IPS DF 19.7 (cell line): ENCODE measurements around the gene DNAAF3.

ENCODE experiments used
- DNase-seq: peaks from one replicate; pipeline ENCODE4 v3.0.0-alpha.2; 2013; ENCODE audit warnings: low read depth, low spot score

Gene DNAAF3

DNA sequence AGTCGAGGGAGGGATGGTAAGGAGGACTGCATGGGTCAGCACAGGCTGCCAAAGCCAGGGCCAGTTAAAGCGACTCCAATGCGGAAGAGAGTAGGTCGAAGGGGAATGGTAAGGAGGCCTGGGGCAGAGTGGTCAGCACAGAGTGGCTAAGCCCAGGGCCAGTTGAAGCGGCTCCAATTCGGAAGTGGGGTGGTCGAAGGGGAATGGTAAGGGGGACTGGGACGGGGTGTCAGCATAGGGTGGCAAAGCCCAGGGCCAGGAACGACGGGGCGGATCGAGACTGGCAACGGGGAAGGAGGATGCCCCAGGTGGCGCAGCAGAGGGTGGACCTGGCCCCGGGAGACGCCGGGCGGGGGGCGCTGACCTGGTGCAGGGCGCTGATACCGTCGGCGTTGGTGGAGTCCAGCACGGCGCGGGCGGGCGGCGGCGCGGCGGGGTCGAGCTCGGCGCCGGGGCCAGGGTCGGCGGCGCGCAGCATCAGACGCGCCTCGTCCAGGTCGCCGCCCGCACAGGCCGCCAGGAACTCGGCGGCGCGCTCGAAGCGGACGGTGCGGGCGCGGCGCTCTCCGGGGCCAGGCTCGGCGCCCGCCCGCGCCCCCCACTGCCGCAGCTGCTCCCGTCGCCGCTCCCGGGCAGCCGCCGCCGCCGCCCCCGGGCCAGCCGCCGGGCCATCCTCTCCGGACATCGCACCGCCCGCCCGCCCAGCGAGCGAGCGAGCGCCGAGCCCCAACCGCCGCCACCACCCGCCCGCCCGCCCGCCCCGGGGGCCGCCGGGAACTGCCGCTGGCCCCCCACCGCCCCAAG lies 49.4 kb downstream of the DNAAF3 start, which contains the start of gene PPP1R12C:
PPP1R12C (minus strand) TSS at position 779 of the 804 bp plus-strand sequence; CDS start at position 685, 94 bp downstream.
- DNase-seq = no peak

DNA sequence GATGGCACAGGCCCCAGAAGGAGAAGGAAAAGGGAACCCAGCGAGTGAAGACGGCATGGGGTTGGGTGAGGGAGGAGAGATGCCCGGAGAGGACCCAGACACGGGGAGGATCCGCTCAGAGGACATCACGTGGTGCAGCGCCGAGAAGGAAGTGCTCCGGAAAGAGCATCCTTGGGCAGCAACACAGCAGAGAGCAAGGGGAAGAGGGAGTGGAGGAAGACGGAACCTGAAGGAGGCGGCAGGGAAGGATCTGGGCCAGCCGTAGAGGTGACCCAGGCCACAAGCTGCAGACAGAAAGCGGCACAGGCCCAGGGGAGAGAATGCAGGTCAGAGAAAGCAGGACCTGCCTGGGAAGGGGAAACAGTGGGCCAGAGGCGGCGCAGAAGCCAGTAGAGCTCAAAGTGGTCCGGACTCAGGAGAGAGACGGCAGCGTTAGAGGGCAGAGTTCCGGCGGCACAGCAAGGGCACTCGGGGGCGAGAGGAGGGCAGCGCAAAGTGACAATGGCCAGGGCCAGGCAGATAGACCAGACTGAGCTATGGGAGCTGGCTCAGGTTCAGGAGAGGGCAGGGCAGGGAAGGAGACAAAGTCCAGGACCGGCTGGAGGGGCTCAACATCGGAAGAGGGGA lies 50.1 kb downstream of the DNAAF3 start:
- DNase-seq = no peak

GRCh38 chr19:55115446-55116065 lies 50.9 kb downstream of the DNAAF3 start:
- no peak for DNase-seq

GRCh38 chr19:55114566-55115145 lies 51.8 kb downstream of the DNAAF3 start:
- DNase-seq = no peak

- DNase-seq = no peak
These were observed 52.8 kb downstream of the DNAAF3 start for GRCh38 chr19:55113570-55114039.

DNA sequence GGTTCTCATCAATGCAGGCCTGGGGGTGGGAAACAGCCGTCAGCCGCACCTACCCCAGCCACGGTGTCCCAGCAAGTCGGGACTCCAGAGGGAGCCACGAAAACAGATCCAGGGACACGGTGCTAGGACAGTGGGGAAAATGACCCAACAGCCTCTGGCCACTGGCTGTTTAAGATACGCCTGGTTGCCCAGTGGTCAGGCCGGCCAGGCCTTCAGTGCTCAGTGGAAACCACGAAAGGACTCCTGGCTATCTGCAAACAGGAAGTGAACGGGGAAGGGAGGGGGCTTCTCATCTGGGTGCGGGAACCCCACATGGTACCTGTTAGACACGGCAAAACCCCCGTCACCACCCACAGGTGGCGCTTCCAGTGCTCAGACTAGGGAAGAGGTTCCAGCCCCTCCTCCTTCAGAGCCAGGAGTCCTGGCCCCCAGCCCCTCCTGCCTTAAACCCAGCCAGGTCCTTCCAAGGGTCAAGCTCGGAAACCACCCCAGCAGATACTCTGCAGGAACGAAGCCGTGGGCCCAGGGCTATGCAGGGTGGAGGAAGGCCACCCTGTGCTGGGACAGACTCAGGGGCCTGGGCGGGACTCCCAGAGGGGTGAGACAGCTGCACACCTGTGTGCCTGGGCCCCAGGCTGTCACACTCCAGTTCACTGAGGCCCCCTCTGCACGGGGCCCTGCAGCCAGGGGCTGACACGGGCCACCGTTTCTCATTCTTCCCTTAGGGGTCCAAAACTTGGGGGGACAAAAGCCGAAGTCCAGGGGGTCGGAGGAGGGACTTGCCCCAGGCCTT lies 53.4 kb downstream of the DNAAF3 start:
- DNase-seq = no peak

DNA sequence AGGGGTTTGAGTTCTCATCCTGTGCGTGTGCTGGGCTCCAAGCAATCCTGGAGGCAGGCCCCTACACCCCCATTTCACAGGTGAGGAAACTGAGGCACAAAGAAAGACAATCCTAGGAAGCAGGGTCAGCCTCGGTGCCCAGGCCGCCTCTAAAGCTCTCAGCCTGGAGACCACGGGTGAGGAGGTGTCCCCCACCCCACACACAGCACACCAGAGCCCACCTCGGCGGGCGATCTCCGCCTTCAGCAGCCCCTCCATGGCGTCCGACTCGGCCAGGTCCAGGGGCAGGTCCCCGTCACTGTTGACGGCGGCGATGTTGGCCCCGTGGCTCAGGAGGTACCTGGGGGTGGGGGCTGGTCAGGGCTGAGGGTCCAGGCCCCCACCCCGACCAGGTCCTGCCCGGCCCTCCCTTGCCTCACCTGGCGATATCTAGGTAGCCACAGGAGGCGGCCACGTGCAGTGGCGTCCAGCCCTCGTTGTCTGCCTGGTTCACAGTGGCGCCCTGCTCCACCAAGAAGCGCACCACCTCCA lies 54.1 kb downstream of the DNAAF3 start:
- DNase-seq = no peak

DNA sequence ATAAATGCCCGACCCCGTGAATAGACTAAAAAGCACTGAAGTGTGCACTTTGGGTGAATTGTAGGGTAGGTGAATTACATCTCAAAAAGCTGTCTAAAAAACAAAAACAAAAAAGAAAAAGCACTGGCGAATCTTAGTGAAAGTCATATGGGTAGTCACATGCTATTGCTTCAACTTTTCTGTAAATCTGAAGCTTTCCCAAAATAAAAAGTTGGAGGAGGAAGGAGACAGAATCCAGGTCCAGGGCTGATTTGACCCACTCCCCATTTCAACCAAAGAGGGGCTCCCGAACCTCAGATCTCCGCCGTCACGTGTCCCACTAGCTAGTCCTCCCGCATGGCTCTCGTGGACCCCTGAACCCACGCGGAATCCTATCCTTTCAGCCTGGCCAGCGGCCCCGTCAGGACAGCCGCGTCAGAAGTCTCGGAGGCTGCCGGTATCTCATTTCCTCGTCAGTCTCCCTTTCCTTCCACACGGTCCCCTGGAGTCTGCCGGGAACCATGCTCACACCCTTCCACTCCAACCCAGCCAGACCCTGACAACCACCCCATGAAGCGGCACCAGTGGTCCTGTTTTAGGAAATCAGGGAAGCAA lies 55.1 kb downstream of the DNAAF3 start:
- no peak for DNase-seq

- DNase-seq = no peak
These were observed 56.7 kb downstream of the DNAAF3 start for GRCh38 chr19:55109527-55110291.
